AG04449 (cell line): ENCODE data around the gene NAP1L5.

ENCODE experiments used
- CTCF ChIA-PET: fragments of 350-600 bp; formaldehyde crosslinking; extraction: SDS; loops from one replicate; lab custom pipeline; 2021; ENCODE audit warnings: antibody characterized with exemption; lab: Yijun Ruan, JAX
- POLR2A ChIA-PET: fragments of 400-600, 350-600 bp; formaldehyde crosslinking; extraction: SDS; loops from one replicate; lab custom pipeline; 2020; ENCODE audit warnings: antibody characterized with exemption, inconsistent platforms; lab: Yijun Ruan, JAX
- DNase-seq: peaks from one replicate; pipeline ENCODE4 v3.0.0-alpha.2; 2010; ENCODE audit warnings: low read depth, low spot score
- H3K4me3 ChIP-seq: 2 replicates; pipeline ENCODE4 v1.5.1; 2011; ENCODE audit warnings: low read depth, mild to moderate bottlenecking, control low read depth, low read length
- CTCF ChIP-seq: IDR thresholded peaks from one replicate; pipeline ENCODE4 v1.5.1; 2011; ENCODE audit warnings: mild to moderate bottlenecking, moderate library complexity, low read length, control low read depth, inconsistent platforms; ENCODE audit not compliant: insufficient read depth; ENCODE audit errors: missing control alignments

The NAP1L5 gene

DNA sequence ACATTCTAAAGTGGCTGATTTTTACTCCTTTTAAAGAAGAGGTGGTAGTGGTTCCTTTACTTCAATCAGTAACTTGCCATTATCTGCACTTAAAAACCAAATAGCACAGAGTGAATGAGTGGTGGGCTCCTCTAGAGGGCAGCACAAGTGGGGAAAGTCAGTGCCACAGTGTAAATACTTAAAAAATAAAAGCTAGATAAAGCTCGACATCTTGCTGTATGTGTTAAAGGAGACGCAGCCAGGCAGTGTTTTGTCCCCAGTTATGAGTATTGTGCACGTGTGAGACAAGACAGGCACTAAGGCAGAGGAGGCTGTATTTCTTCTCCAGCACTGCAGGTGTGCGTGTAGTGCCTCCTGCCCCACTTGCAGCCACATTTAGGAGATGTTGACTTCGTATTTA is 24.6 kb downstream of the NAP1L5 start:
- POLR2A ChIA-PET = no interaction called here
- CTCF ChIA-PET = interaction anchor here (0.6 to 5.3 kb wide), 28 partner anchors 11 to 351 kb away, joined by 3 to 62 read pairs (median 4); no protein-coding TSS in a partner anchor
- TF ChIP-seq CTCF = peak; percentile 50
- no peak for DNase-seq
- no peak overlapping the region for H3K4me3 ChIP-seq

DNA sequence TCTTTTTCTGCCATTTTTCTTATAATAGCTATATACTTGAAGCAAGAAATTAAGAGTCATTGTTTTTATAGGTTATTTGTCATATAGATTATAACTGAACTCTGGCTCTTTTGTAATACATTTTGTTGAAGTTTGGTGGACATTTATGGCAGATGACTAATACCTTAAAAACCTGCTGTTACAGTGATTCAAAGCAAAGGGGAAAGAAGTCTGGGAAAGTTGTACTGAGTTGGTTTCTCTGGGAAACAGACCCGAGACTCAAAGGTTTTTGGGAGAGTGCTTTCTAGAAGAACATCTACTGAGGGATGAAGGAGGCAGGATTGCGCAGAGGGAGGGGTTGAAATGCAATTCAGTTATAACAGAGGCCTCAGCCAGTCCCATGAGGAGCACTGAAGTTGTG is 35.9 kb downstream of the NAP1L5 start:
- peak; percentile 65 for DNase-seq
- no peak overlapping the region for H3K4me3 ChIP-seq
- ChIA-PET POLR2A (no interaction called here), CTCF (interaction anchor here (0.6 to 4.8 kb wide), 10 partner anchors 11 to 361 kb away, joined by 3 to 62 read pairs (median 5); no protein-coding TSS in a partner anchor)
- no peak for TF ChIP-seq CTCF

GRCh38 chr4:88660446-88661294 is 37.0 kb downstream of the NAP1L5 start:
- no peak for DNase-seq
- POLR2A ChIA-PET = no interaction called here
- CTCF ChIA-PET = interaction anchor here (0.7 to 4.8 kb wide), 8 partner anchors 12 to 363 kb away, joined by 3 to 62 read pairs (median 4); no protein-coding TSS in a partner anchor
- TF ChIP-seq CTCF = no peak
- H3K4me3 ChIP-seq = no peak overlapping the region

- POLR2A ChIA-PET = interaction anchor here (0.6 kb wide), 1 partner anchor 47 kb away, joined by 3 read pairs; no protein-coding TSS in a partner anchor
- no peak for TF ChIP-seq CTCF
- H3K4me3 ChIP-seq = no peak overlapping the region
- no peak for DNase-seq
- CTCF ChIA-PET = interaction anchor here (1.1 to 1.4 kb wide), 10 partner anchors 9 to 364 kb away, joined by 4 to 34 read pairs (median 11); partner anchors contain the start of gene PYURF
Measured at GRCh38 chr4:88659890-88660208, 37.8 kb downstream of the NAP1L5 start.

GRCh38 chr4:88659055-88659889 is 38.4 kb downstream of the NAP1L5 start:
- CTCF ChIA-PET = interaction anchor here (0.6 to 1.4 kb wide), 19 partner anchors 9 to 364 kb away, joined by 3 to 34 read pairs (median 5); partner anchors contain the start of genes HERC3 and PYURF
- POLR2A ChIA-PET = interaction anchor here (0.6 to 1.1 kb wide), 2 partner anchors 47 to 120 kb away, joined by 3 read pairs; no protein-coding TSS in a partner anchor
- peak; percentile 61 for TF ChIP-seq CTCF

More at GRCh38 chr4:88659055-88659889, 38.4 kb downstream of the NAP1L5 start:
- no peak for DNase-seq
- no peak overlapping the region for H3K4me3 ChIP-seq
